ENCODE data around the gene PABPN1. TPM values are rescaled to one million over a fixed set of nuclear protein-coding genes. Genes with fewer than 3 reads are reported as not detected.

Gene PABPN1
- total and polyA plus RNA-seq, 2 of the 13 experiments (the other 11 are each of a cell fraction or from before 2014, with no cell fraction given), result 233 to 524 TPM

DNA sequence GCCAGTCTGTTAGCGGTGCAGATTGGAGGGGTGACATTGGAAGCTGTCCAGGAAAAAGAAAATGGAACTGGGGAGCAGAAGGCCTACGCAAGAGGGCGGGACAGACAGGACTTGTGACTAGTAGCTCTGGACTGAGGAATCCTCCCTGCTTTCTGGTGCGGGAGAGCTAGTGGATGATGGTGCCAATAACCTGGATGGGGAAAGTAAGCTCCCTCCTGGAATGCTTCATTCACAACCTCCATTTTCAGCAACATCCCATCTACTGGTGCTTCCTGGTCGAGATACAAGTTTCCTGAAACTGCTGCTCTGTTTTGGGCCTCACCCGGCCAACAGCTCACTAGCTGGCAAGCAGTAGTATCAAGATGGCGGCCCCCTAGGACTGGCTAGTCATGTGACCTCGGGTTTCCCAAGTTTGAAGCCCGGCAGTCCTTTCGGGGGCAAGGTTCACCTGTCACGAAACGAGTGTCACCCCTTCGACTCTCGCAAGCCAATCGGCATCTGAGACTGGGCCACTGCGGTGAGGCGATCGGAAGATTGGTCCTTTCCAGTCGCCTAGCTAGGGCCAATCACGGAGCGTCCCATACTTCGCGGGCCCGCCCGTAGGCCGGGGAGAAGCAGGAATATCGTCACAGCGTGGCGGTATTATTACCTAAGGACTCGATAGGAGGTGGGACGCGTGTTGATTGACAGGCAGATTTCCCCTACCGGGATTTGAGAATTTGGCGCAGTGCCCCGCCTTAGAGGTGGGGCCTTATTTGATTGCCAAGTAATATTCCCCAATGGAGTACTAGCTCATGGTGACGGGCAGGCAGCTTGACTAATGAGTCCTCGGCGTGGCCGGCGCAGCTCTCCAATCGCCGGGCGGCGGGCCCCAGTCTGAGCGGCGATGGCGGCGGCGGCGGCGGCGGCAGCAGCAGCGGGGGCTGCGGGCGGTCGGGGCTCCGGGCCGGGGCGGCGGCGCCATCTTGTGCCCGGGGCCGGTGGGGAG lies at the start of gene PABPN1 (continued):
- TF ChIP-seq, protein P1, sequence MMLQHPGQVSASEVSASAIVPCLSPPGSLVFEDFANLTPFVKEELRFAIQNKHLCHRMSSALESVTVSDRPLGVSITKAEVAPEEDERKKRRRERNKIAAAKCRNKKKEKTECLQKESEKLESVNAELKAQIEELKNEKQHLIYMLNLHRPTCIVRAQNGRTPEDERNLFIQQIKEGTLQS (CRISPR knock-in tag; IDR thresholded peaks at IDR 0.05), result 0 out of 2 replicates have a peak, but pooled peaks have one; percentile 35
- TF ChIP-seq, protein P2, sequence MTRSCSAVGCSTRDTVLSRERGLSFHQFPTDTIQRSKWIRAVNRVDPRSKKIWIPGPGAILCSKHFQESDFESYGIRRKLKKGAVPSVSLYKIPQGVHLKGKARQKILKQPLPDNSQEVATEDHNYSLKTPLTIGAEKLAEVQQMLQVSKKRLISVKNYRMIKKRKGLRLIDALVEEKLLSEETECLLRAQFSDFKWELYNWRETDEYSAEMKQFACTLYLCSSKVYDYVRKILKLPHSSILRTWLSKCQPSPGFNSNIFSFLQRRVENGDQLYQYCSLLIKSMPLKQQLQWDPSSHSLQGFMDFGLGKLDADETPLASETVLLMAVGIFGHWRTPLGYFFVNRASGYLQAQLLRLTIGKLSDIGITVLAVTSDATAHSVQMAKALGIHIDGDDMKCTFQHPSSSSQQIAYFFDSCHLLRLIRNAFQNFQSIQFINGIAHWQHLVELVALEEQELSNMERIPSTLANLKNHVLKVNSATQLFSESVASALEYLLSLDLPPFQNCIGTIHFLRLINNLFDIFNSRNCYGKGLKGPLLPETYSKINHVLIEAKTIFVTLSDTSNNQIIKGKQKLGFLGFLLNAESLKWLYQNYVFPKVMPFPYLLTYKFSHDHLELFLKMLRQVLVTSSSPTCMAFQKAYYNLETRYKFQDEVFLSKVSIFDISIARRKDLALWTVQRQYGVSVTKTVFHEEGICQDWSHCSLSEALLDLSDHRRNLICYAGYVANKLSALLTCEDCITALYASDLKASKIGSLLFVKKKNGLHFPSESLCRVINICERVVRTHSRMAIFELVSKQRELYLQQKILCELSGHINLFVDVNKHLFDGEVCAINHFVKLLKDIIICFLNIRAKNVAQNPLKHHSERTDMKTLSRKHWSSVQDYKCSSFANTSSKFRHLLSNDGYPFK (CRISPR knock-in tag; IDR thresholded peaks at IDR 0.05; ENCODE audit: borderline replicate concordance), result peak; percentile 98
- TF ChIP-seq SIN3A (IDR thresholded peaks at IDR 0.05; ENCODE audit: borderline replicate concordance, low read depth, low read length), result peak; percentile 88
- TF ChIP-seq TAF1 (CRISPR knock-in tag; IDR thresholded peaks at IDR 0.05), result peak; percentile 81
- TF ChIP-seq, protein P3, sequence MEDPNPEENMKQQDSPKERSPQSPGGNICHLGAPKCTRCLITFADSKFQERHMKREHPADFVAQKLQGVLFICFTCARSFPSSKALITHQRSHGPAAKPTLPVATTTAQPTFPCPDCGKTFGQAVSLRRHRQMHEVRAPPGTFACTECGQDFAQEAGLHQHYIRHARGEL (CRISPR knock-in tag; IDR thresholded peaks at IDR 0.05), result no peak
- TF ChIP-seq, protein P4, sequence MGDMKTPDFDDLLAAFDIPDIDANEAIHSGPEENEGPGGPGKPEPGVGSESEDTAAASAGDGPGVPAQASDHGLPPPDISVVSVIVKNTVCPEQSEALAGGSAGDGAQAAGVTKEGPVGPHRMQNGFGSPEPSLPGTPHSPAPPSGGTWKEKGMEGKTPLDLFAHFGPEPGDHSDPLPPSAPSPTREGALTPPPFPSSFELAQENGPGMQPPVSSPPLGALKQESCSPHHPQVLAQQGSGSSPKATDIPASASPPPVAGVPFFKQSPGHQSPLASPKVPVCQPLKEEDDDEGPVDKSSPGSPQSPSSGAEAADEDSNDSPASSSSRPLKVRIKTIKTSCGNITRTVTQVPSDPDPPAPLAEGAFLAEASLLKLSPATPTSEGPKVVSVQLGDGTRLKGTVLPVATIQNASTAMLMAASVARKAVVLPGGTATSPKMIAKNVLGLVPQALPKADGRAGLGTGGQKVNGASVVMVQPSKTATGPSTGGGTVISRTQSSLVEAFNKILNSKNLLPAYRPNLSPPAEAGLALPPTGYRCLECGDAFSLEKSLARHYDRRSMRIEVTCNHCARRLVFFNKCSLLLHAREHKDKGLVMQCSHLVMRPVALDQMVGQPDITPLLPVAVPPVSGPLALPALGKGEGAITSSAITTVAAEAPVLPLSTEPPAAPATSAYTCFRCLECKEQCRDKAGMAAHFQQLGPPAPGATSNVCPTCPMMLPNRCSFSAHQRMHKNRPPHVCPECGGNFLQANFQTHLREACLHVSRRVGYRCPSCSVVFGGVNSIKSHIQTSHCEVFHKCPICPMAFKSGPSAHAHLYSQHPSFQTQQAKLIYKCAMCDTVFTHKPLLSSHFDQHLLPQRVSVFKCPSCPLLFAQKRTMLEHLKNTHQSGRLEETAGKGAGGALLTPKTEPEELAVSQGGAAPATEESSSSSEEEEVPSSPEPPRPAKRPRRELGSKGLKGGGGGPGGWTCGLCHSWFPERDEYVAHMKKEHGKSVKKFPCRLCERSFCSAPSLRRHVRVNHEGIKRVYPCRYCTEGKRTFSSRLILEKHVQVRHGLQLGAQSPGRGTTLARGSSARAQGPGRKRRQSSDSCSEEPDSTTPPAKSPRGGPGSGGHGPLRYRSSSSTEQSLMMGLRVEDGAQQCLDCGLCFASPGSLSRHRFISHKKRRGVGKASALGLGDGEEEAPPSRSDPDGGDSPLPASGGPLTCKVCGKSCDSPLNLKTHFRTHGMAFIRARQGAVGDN (CRISPR knock-in tag; IDR thresholded peaks at IDR 0.05), result peak; percentile 99
- TF ChIP-seq ZNF572 (CRISPR knock-in tag; IDR thresholded peaks at IDR 0.05), result peak; percentile 92
- peak; percentile 98 for TF ChIP-seq RFXAP (CRISPR knock-in tag; IDR thresholded peaks at IDR 0.05; ENCODE audit: borderline replicate concordance)
- TF ChIP-seq KAT7 (CRISPR knock-in tag; IDR thresholded peaks at IDR 0.05; ENCODE audit: borderline replicate concordance), result peak; percentile 91
- TF ChIP-seq FOXO1 (CRISPR knock-in tag; IDR thresholded peaks at IDR 0.05), result peak; percentile 51; the same call in 1 of the 2 replicates
- peak; percentile 90 for TF ChIP-seq ZNF317 (CRISPR knock-in tag; IDR thresholded peaks at IDR 0.05)
- peak; percentile 88; the same call in 1 of the 2 replicates for TF ChIP-seq NFATC3 (CRISPR knock-in tag; IDR thresholded peaks at IDR 0.05)
- TF ChIP-seq, protein P5, sequence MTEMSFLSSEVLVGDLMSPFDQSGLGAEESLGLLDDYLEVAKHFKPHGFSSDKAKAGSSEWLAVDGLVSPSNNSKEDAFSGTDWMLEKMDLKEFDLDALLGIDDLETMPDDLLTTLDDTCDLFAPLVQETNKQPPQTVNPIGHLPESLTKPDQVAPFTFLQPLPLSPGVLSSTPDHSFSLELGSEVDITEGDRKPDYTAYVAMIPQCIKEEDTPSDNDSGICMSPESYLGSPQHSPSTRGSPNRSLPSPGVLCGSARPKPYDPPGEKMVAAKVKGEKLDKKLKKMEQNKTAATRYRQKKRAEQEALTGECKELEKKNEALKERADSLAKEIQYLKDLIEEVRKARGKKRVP (CRISPR knock-in tag; IDR thresholded peaks at IDR 0.05), result peak in 1 of 2 experiments; percentile 69; a peak in 2 of 4 replicates
- TF ChIP-seq RBM39 (IDR thresholded peaks at IDR 0.05; ENCODE audit: low read depth, low read length, poor library complexity, severe bottlenecking), result peak; percentile 95
- TF ChIP-seq PCBP2 (optimal IDR thresholded peaks at IDR 0.05; ENCODE audit: low read depth, low read length, poor library complexity, severe bottlenecking), result no peak
- TF ChIP-seq, protein P6, sequence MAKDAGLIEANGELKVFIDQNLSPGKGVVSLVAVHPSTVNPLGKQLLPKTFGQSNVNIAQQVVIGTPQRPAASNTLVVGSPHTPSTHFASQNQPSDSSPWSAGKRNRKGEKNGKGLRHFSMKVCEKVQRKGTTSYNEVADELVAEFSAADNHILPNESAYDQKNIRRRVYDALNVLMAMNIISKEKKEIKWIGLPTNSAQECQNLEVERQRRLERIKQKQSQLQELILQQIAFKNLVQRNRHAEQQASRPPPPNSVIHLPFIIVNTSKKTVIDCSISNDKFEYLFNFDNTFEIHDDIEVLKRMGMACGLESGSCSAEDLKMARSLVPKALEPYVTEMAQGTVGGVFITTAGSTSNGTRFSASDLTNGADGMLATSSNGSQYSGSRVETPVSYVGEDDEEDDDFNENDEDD (CRISPR knock-in tag; IDR thresholded peaks at IDR 0.05; ENCODE audit: borderline replicate concordance), result peak; percentile 95
- peak; percentile 90 for TF ChIP-seq FOXK1 (CRISPR knock-in tag; IDR thresholded peaks at IDR 0.05; ENCODE audit: borderline replicate concordance, low read depth)
